Prostate gland (tissue), 2 donors: ENCODE data around the gene NDUFA8.

Experiments used
- CTCF ChIP-seq, 4 experiments: fragments of 200-600 bp in 2 of 4; fragments of 450-650 bp in 2 of 4; sonication (generic) in 2 of 4; IDR thresholded peaks; 1 replicate in 3 of 4; 2 replicates in 1 of 4; pipeline ENCODE4 v1.5.1; 2016 to 2019; ENCODE audit warnings: antibody characterized with exemption in 4 of 4, mild to moderate bottlenecking in 2 of 4, moderate library complexity in 2 of 4
- POLR2AphosphoS5 ChIP-seq: sonication (generic); formaldehyde crosslinking; IDR thresholded peaks from one replicate; pipeline ENCODE4 v1.6.1; 2017; ENCODE audit warnings: antibody characterized with exemption

- TF ChIP-seq CTCF (IDR thresholded peaks at IDR 0.05) (no peak), POLR2AphosphoS5 (no peak)
These were observed 27.0 kb downstream of the NDUFA8 start for GRCh38 chr9:122132539-122132938.
